CD8-positive, alpha-beta memory T cell (primary cell): Measurements from ENCODE around the gene KCNJ4. TPM values are rescaled to one million over a fixed set of nuclear protein-coding genes. Genes with fewer than 3 reads are reported as not detected.
A peak's percentile ranks its signal among the peaks of the same experiment; 100 is the strongest.

ENCODE experiments used
- CTCF ChIA-PET: fragments of 350-600 bp; sonication (Branson Sonifier 250); formaldehyde crosslinking; loops from one replicate; lab custom pipeline; 2021; ENCODE audit warnings: antibody characterized with exemption; lab: Charles Lee
- POLR2A ChIA-PET: fragments of 350-600 bp; sonication (Branson Sonifier 250); formaldehyde crosslinking; loops from one replicate; lab custom pipeline; 2021; ENCODE audit warnings: antibody characterized with exemption; lab: Charles Lee
- DNase-seq, 5 donors: peaks; one replicate each; pipeline versions ENCODE4 v3.0.0 to v3.0.0-alpha.2; 2020 to 2022; ENCODE audit warnings: mixed read lengths in 1 of 5
- H3K27ac ChIP-seq: one replicate; pipeline ENCODE4 v1.7.0; 2013; ENCODE audit warnings: low read depth, mild to moderate bottlenecking, low read length, moderate library complexity
- H3K27me3 ChIP-seq: 2 replicates; pipeline ENCODE4 v1.7.0; 2013; ENCODE audit warnings: low read length, mild to moderate bottlenecking; ENCODE audit not compliant: insufficient read depth, poor library complexity, severe bottlenecking
- H3K36me3 ChIP-seq: 2 replicates; pipeline ENCODE4 v1.7.0; 2013; ENCODE audit warnings: mild to moderate bottlenecking, low read length, moderate library complexity; ENCODE audit not compliant: insufficient read depth
- H3K4me1 ChIP-seq: 2 replicates; pipeline ENCODE4 v1.7.0; 2013; ENCODE audit warnings: mild to moderate bottlenecking, low read length, moderate library complexity; ENCODE audit not compliant: insufficient read depth
- H3K4me3 ChIP-seq: 2 replicates; pipeline ENCODE4 v1.7.0; 2013; ENCODE audit warnings: mild to moderate bottlenecking, low read length
- H3K9me3 ChIP-seq: 2 replicates; pipeline ENCODE4 v1.7.0; 2013; ENCODE audit warnings: mild to moderate bottlenecking, low read length
- H3K27ac Mint-ChIP-seq, 8 donors: one replicate each; pipeline ENCODE4 v1.8.0; 2020 to 2021; ENCODE audit warnings: mixed read lengths in 8 of 8, mild to moderate bottlenecking in 6 of 8, inconsistent platforms in 3 of 8, moderate library complexity in 3 of 8
- H3K27me3 Mint-ChIP-seq, 2 donors: one replicate each; pipeline ENCODE4 v1.8.0; 2020 to 2021; ENCODE audit warnings: mixed read lengths in 2 of 2, mild to moderate bottlenecking in 1 of 2, moderate library complexity in 1 of 2
- H3K36me3 Mint-ChIP-seq, 3 donors: one replicate each; pipeline ENCODE4 v1.8.0; 2020 to 2021; ENCODE audit warnings: mixed read lengths in 3 of 3, inconsistent platforms in 1 of 3, mild to moderate bottlenecking in 1 of 3
- H3K4me1 Mint-ChIP-seq, 3 donors: one replicate each; pipeline ENCODE4 v1.8.0; 2020 to 2021; ENCODE audit warnings: mixed read lengths in 3 of 3, inconsistent platforms in 1 of 3, mild to moderate bottlenecking in 1 of 3
- H3K4me3 Mint-ChIP-seq, 7 donors: one replicate each; pipeline ENCODE4 v1.8.0; 2020 to 2021; ENCODE audit warnings: mixed read lengths in 7 of 7, mild to moderate bottlenecking in 6 of 7, moderate library complexity in 4 of 7, inconsistent platforms in 2 of 7
- H3K9me3 Mint-ChIP-seq, 5 donors: one replicate each; pipeline ENCODE4 v1.8.0; 2020 to 2022; ENCODE audit warnings: mixed read lengths in 5 of 5, mild to moderate bottlenecking in 3 of 5, moderate library complexity in 2 of 5, inconsistent platforms in 1 of 5
- polyA plus RNA-seq: library from polyadenylated mRNA; unstranded; fragments of 300-500 nt; fragmentation: Illumina TruSeq; gene quantifications from one replicate; pipeline ENCODE4 v1.2.3, GENCODE V29; 2021
- total RNA-seq, 2 experiments: library from RNA; stranded (reverse); gene quantifications; one replicate each; pipeline ENCODE4 v1.2.3, GENCODE V29; 2021

The KCNJ4 gene
- total RNA-seq (not detected), polyA plus RNA-seq (not detected)

- H3K4me3 Mint-ChIP-seq, result peak within 1 kb of the TSS; percentile 40 to 89 (median 77)
- H3K27ac ChIP-seq, result no peak within 1 kb of the TSS
- no peaks in the 10 kb centered on the region for H3K36me3 ChIP-seq
- H3K9me3 Mint-ChIP-seq, result peaks cover 0 to 2% (median 1%) of the 10 kb centered on the region in 5 donors
- ChIA-PET POLR2A (no interaction called here), CTCF (no interaction called here)
- H3K27me3 ChIP-seq, result peaks cover 30% of the 10 kb centered on the region
- no peak within 1 kb of the TSS for H3K4me3 ChIP-seq
- H3K9me3 ChIP-seq, result no peaks in the 10 kb centered on the region
- peaks cover 0 to 8% (median 0%) of the 10 kb centered on the region in 3 donors for H3K36me3 Mint-ChIP-seq
- H3K4me1 Mint-ChIP-seq, result peaks cover 11 to 17% (median 14%) of the 10 kb centered on the region in 3 donors
- peak within 1 kb of the TSS in 1 of 8 donors; percentile 65 for H3K27ac Mint-ChIP-seq
- DNase-seq, result no peak
- H3K4me1 ChIP-seq, result no peaks in the 10 kb centered on the region
- H3K27me3 Mint-ChIP-seq, result peaks cover 48 to 75% of the 10 kb centered on the region in 2 donors
These were observed at the start of gene KCNJ4 for GRCh38 chr22:38455076-38455529. Gene KCNJ4, minus strand, starts transcription at chr22:38455199. Its CDS starts 27,067 bp downstream, at chr22:38428132.

- H3K36me3 ChIP-seq, result peaks cover 35% of the 10 kb centered on the region
- DNase-seq, result no peak
- Mint-ChIP-seq H3K27ac (peak overlapping the region; percentile 32 to 99 (median 96)), H3K4me1 (peaks cover 62 to 72% (median 69%) of the 10 kb centered on the region in 3 donors), H3K9me3 (peaks cover 0 to 1% (median 0%) of the 10 kb centered on the region in 5 donors), H3K27me3 (peaks cover 0 to 12% of the 10 kb centered on the region in 2 donors), H3K36me3 (peaks cover 11 to 75% (median 23%) of the 10 kb centered on the region in 3 donors), H3K4me3 (peak overlapping the region; percentile 87 to 97 (median 93))
- POLR2A ChIA-PET, result interaction anchor here (1.5 kb wide), 1 partner anchor 9 kb away, joined by 3 read pairs; no protein-coding TSS in a partner anchor
- H3K4me3 ChIP-seq, result peak overlapping the region; percentile 87
- CTCF ChIA-PET, result no interaction called here
- H3K27ac ChIP-seq, result no peak overlapping the region
- H3K9me3 ChIP-seq, result no peaks in the 10 kb centered on the region
- H3K4me1 ChIP-seq, result peaks cover 56% of the 10 kb centered on the region
- no peaks in the 10 kb centered on the region for H3K27me3 ChIP-seq
These were observed 48.0 kb upstream of the KCNJ4 start for GRCh38 chr22:38503021-38503420.

GRCh38 chr22:38501797-38502672, 47.0 kb upstream of the KCNJ4 start:
- H3K36me3 ChIP-seq, result peaks cover 42% of the 10 kb centered on the region
- no peaks in the 10 kb centered on the region for H3K27me3 ChIP-seq
- no peak overlapping the region for H3K27ac ChIP-seq

GRCh38 chr22:38497869-38498268, 42.9 kb upstream of the KCNJ4 start:
- Histone ChIP-seq H3K27me3 (no peaks in the 10 kb centered on the region), H3K4me1 (peaks cover 61% of the 10 kb centered on the region), H3K27ac (no peak overlapping the region), H3K36me3 (peaks cover 79% of the 10 kb centered on the region), H3K4me3 (no peak overlapping the region), H3K9me3 (no peaks in the 10 kb centered on the region)
- Mint-ChIP-seq H3K36me3 (peaks cover 19 to 91% (median 37%) of the 10 kb centered on the region in 3 donors), H3K27ac (peak overlapping the region in 6 of 8 donors; percentile 15 to 73 (median 50)), H3K27me3 (no peaks in the 10 kb centered on the region), H3K4me1 (peaks cover 49 to 72% (median 68%) of the 10 kb centered on the region in 3 donors), H3K4me3 (no peak overlapping the region), H3K9me3 (no peaks in the 10 kb centered on the region)
- ChIA-PET CTCF (interaction anchor here (1.3 kb wide), 1 partner anchor 13 kb away, joined by 3 read pairs; no protein-coding TSS in a partner anchor), POLR2A (interaction anchor here (0.6 kb wide), 1 partner anchor 89 kb away, joined by 3 read pairs; no protein-coding TSS in a partner anchor)
- DNase-seq, result no peak

More at GRCh38 chr22:38501797-38502672, 47.0 kb upstream of the KCNJ4 start:
- peak overlapping the region; percentile 44 to 98 (median 88) for H3K27ac Mint-ChIP-seq
- peaks cover 11 to 81% (median 26%) of the 10 kb centered on the region in 3 donors for H3K36me3 Mint-ChIP-seq
- peaks cover 62 to 71% (median 68%) of the 10 kb centered on the region in 3 donors for H3K4me1 Mint-ChIP-seq
- H3K4me3 ChIP-seq, result peak overlapping the region; percentile 1
- H3K9me3 ChIP-seq, result no peaks in the 10 kb centered on the region
- peaks cover 0 to 12% of the 10 kb centered on the region in 2 donors for H3K27me3 Mint-ChIP-seq
- DNase-seq, result no peak
- CTCF ChIA-PET, result interaction anchor here (0.8 to 1.8 kb wide), 3 partner anchors 14 to 450 kb away, joined by 3 to 5 read pairs (median 3); no protein-coding TSS in a partner anchor
- POLR2A ChIA-PET, result interaction anchor here (0.5 to 1.5 kb wide), 4 partner anchors 10 to 195 kb away, joined by 3 to 5 read pairs (median 4); no protein-coding TSS in a partner anchor
- peaks cover 0 to 1% (median 0%) of the 10 kb centered on the region in 5 donors for H3K9me3 Mint-ChIP-seq
- peak overlapping the region; percentile 87 to 97 (median 93) for H3K4me3 Mint-ChIP-seq
- peaks cover 56% of the 10 kb centered on the region for H3K4me1 ChIP-seq

- CTCF ChIA-PET, result no interaction called here
- POLR2A ChIA-PET, result interaction anchor here (1.8 kb wide), 1 partner anchor 9 kb away, joined by 7 read pairs; no protein-coding TSS in a partner anchor
- H3K27ac Mint-ChIP-seq, result peak overlapping the region in 6 of 8 donors; percentile 9 to 85 (median 41)
These were observed 39.9 kb upstream of the KCNJ4 start for GRCh38 chr22:38494939-38495338.

GRCh38 chr22:38494498-38494897, 39.5 kb upstream of the KCNJ4 start:
- peak overlapping the region in 7 of 8 donors; percentile 9 to 85 (median 56) for H3K27ac Mint-ChIP-seq
- peaks cover 38 to 65% (median 56%) of the 10 kb centered on the region in 3 donors for H3K4me1 Mint-ChIP-seq
- peak overlapping the region in 1 of 7 donors; percentile 6 for H3K4me3 Mint-ChIP-seq
- no peaks in the 10 kb centered on the region for H3K9me3 Mint-ChIP-seq
- no peaks in the 10 kb centered on the region for H3K27me3 Mint-ChIP-seq
- Histone ChIP-seq H3K36me3 (peaks cover 92% of the 10 kb centered on the region), H3K4me3 (no peak overlapping the region), H3K4me1 (peaks cover 40% of the 10 kb centered on the region), H3K27ac (no peak overlapping the region), H3K9me3 (no peaks in the 10 kb centered on the region), H3K27me3 (no peaks in the 10 kb centered on the region)
- peaks cover 29 to 91% (median 31%) of the 10 kb centered on the region in 3 donors for H3K36me3 Mint-ChIP-seq
- POLR2A ChIA-PET, result interaction anchor here (1.8 kb wide), 1 partner anchor 9 kb away, joined by 7 read pairs; no protein-coding TSS in a partner anchor
- DNase-seq, result no peak
- CTCF ChIA-PET, result no interaction called here

More at GRCh38 chr22:38494939-38495338, 39.9 kb upstream of the KCNJ4 start:
- H3K4me1 ChIP-seq, result peaks cover 40% of the 10 kb centered on the region
- no peaks in the 10 kb centered on the region for H3K9me3 ChIP-seq
- Mint-ChIP-seq H3K4me1 (peaks cover 36 to 63% (median 55%) of the 10 kb centered on the region in 3 donors), H3K27me3 (no peaks in the 10 kb centered on the region), H3K4me3 (peak overlapping the region in 1 of 7 donors; percentile 23), H3K36me3 (peaks cover 26 to 89% (median 28%) of the 10 kb centered on the region in 3 donors), H3K9me3 (no peaks in the 10 kb centered on the region)
- no peak for DNase-seq
- H3K4me3 ChIP-seq, result no peak overlapping the region
- H3K27ac ChIP-seq, result no peak overlapping the region
- H3K36me3 ChIP-seq, result peaks cover 92% of the 10 kb centered on the region
- H3K27me3 ChIP-seq, result no peaks in the 10 kb centered on the region

GRCh38 chr22:38491707-38492348, 36.8 kb upstream of the KCNJ4 start:
- peaks cover 20% of the 10 kb centered on the region for H3K4me1 ChIP-seq
- no peak overlapping the region for H3K27ac ChIP-seq
- peaks cover 37 to 65% (median 53%) of the 10 kb centered on the region in 3 donors for H3K4me1 Mint-ChIP-seq
- peak overlapping the region in 2 of 8 donors; percentile 7 to 8 for H3K27ac Mint-ChIP-seq
- H3K27me3 Mint-ChIP-seq, result no peaks in the 10 kb centered on the region
- peaks cover 23 to 91% (median 29%) of the 10 kb centered on the region in 3 donors for H3K36me3 Mint-ChIP-seq
- CTCF ChIA-PET, result no interaction called here
- H3K4me3 Mint-ChIP-seq, result no peak overlapping the region
- H3K9me3 ChIP-seq, result no peaks in the 10 kb centered on the region
- POLR2A ChIA-PET, result interaction anchor here (0.8 kb wide), 1 partner anchor 9 kb away, joined by 4 read pairs; no protein-coding TSS in a partner anchor
- H3K9me3 Mint-ChIP-seq, result no peaks in the 10 kb centered on the region
- H3K4me3 ChIP-seq, result no peak overlapping the region
- no peaks in the 10 kb centered on the region for H3K27me3 ChIP-seq
- no peak for DNase-seq
- peaks cover 85% of the 10 kb centered on the region for H3K36me3 ChIP-seq
